Keratinocyte (primary cell): Measurements from ENCODE around the gene TPBGL. TPM values are rescaled to one million over a fixed set of nuclear protein-coding genes. Genes with fewer than 3 reads are reported as not detected.

Experiments
- DNase-seq: peaks from one replicate; pipeline ENCODE4 v3.0.0-alpha.2; 2011; ENCODE audit warnings: low read depth, missing footprints, low spot score
- FAIRE-seq: peaks from 2 replicates; lab custom pipeline; 2011; peaks lifted over from hg19 to GRCh38; lab: Jason Lieb, UNC
- H2AFZ ChIP-seq: 2 replicates; pipeline ENCODE4 v1.6.0; 2012; ENCODE audit warnings: low read length, control low read depth, inconsistent platforms; ENCODE audit not compliant: control insufficient read depth
- H3K27ac ChIP-seq: 2 replicates; pipeline ENCODE4 v1.5.1; 2011; ENCODE audit warnings: low read length; ENCODE audit not compliant: control insufficient read depth, insufficient read depth
- H3K27me3 ChIP-seq: 3 replicates; pipeline ENCODE4 v1.6.0; 2011; ENCODE audit warnings: low read length; ENCODE audit not compliant: control insufficient read depth, insufficient read depth; ENCODE audit errors: extremely low read depth
- H3K36me3 ChIP-seq, 2 experiments: 2 replicates in 1 of 2; 3 replicates in 1 of 2; pipeline ENCODE4 v1.5.1; 2011; ENCODE audit warnings: low read length in 2 of 2, mild to moderate bottlenecking in 1 of 2; ENCODE audit not compliant: control insufficient read depth in 2 of 2, insufficient read depth in 2 of 2; ENCODE audit errors: extremely low read depth in 1 of 2
- H3K4me1 ChIP-seq: 3 replicates; pipeline ENCODE4 v1.5.1; 2011; ENCODE audit warnings: low read length; ENCODE audit not compliant: control insufficient read depth, insufficient read depth; ENCODE audit errors: extremely low read depth
- H3K4me2 ChIP-seq: 3 replicates; pipeline ENCODE4 v1.6.0; 2011; ENCODE audit warnings: low read depth, low read length; ENCODE audit not compliant: control insufficient read depth, insufficient read depth; ENCODE audit errors: extremely low read depth
- H3K4me3 ChIP-seq, 3 experiments: fragments of 200-600 bp in 1 of 3; sonication (generic) in 1 of 3; 2 replicates in 2 of 3; 3 replicates in 1 of 3; pipeline ENCODE4 v1.5.1; 2011 to 2016; ENCODE audit warnings: low read length in 3 of 3, mild to moderate bottlenecking in 3 of 3, control low read depth in 2 of 3, inconsistent platforms in 1 of 3, low read depth in 1 of 3, mixed read lengths in 1 of 3, mixed run types in 1 of 3, moderate library complexity in 1 of 3; ENCODE audit not compliant: control insufficient read depth in 2 of 3, insufficient read depth in 2 of 3; ENCODE audit errors: extremely low read depth in 1 of 3
- H3K79me2 ChIP-seq: 2 replicates; pipeline ENCODE4 v1.6.0; 2012; ENCODE audit warnings: low read length; ENCODE audit not compliant: control insufficient read depth, insufficient read depth
- H3K9ac ChIP-seq: 3 replicates; pipeline ENCODE4 v1.6.0; 2011; ENCODE audit warnings: low read length; ENCODE audit not compliant: control insufficient read depth, insufficient read depth; ENCODE audit errors: extremely low read depth
- H3K9me1 ChIP-seq: 3 replicates; pipeline ENCODE4 v1.6.0; 2011; ENCODE audit warnings: low read length; ENCODE audit not compliant: control insufficient read depth, insufficient read depth; ENCODE audit errors: extremely low read depth
- H3K9me3 ChIP-seq: 2 replicates; pipeline ENCODE4 v1.5.1; 2012; ENCODE audit warnings: low read depth, low read length; ENCODE audit not compliant: control insufficient read depth
- H4K20me1 ChIP-seq: 3 replicates; pipeline ENCODE4 v1.6.0; 2011; ENCODE audit warnings: low read length; ENCODE audit not compliant: control insufficient read depth, insufficient read depth; ENCODE audit errors: extremely low read depth
- EZH2 ChIP-seq: IDR thresholded peaks from one replicate; pipeline ENCODE4 v1.6.1; 2012; ENCODE audit warnings: inconsistent platforms, mild to moderate bottlenecking, low read length, moderate library complexity
- dilution Hi-C: fragments of 300-500 bp; cut with MboI; formaldehyde crosslinking; loops from one replicate; pipeline ENCODE4 v1.7.0; 2020; ENCODE audit warnings: low sequenced_read_pairs; ENCODE audit not compliant: extremely low pct_ligation_motif_present
- polyA plus RNA-seq, 5 experiments: library from polyadenylated mRNA; depleted of rRNA in 3 of 5; stranded (reverse) in 3 of 5; stranded (forward) in 1 of 5; unstranded in 1 of 5; fragments of >200 nt; gene quantifications; 1 replicate in 1 of 5; 2 replicates in 3 of 5; 3 replicates in 1 of 5; pipeline versions ENCODE4 v1.2.1 to v1.2.3, GENCODE V29; 2011 to 2012; ENCODE audit warnings: missing spikeins in 2 of 5, low read depth in 1 of 5, low replicate concordance in 1 of 5
- TF ChIP-seq, protein P1 (sequence below), 3 experiments: IDR thresholded peaks in 1 of 3; conservative IDR thresholded peaks in 1 of 3; optimal IDR thresholded peaks in 1 of 3; 2 replicates in 2 of 3; 3 replicates in 1 of 3; pipeline versions ENCODE3 to v1.5.1; 2011; ENCODE audit warnings: low read length in 3 of 3, mild to moderate bottlenecking in 3 of 3, moderate library complexity in 2 of 3, control low read depth in 1 of 3, inconsistent platforms in 1 of 3; ENCODE audit not compliant: insufficient read depth in 2 of 3; ENCODE audit errors: extremely low read depth in 1 of 3

The TPBGL gene
- polyA plus RNA-seq, 1 donor (not counting 4 experiments of a cell fraction or from before 2014, with no cell fraction given): not detected

DNA sequence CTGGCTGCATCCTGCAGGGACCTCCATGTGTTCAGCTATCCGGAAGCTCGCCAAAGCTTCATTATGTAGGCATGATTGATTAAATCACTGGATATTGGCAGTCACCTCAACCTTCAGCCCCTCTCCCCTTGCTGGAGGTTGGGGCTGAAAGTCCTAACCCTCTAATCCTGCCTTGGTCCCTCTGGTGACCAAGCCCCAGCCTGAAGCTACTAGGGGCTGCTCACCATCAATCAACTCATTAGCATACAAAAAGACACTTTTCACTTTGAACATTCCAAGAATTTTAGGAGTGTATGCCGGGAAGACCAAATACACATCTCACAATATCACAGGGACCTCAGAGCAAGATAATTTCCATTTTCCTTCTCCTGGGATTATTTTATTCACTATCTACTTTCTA lies 38.8 kb upstream of the TPBGL start:
- H3K79me2 ChIP-seq: no peaks in the 10 kb centered on the region
- peaks cover 2% of the 10 kb centered on the region for H4K20me1 ChIP-seq
- dilution Hi-C loops: loop anchor here (25.0 kb wide), 1 partner anchor 164 kb away; no protein-coding TSS in a partner anchor
- DNase-seq (no peak), FAIRE-seq (no peak)
- H3K36me3 ChIP-seq: no peaks in the 10 kb centered on the region
- no peaks in the 10 kb centered on the region for H3K9me3 ChIP-seq
- no peak overlapping the region for H3K27ac ChIP-seq
- H2AFZ ChIP-seq: no peak overlapping the region
- H3K27me3 ChIP-seq: peaks cover 24% of the 10 kb centered on the region
- H3K9me1 ChIP-seq: no peaks in the 10 kb centered on the region
- TF ChIP-seq, protein P1, sequence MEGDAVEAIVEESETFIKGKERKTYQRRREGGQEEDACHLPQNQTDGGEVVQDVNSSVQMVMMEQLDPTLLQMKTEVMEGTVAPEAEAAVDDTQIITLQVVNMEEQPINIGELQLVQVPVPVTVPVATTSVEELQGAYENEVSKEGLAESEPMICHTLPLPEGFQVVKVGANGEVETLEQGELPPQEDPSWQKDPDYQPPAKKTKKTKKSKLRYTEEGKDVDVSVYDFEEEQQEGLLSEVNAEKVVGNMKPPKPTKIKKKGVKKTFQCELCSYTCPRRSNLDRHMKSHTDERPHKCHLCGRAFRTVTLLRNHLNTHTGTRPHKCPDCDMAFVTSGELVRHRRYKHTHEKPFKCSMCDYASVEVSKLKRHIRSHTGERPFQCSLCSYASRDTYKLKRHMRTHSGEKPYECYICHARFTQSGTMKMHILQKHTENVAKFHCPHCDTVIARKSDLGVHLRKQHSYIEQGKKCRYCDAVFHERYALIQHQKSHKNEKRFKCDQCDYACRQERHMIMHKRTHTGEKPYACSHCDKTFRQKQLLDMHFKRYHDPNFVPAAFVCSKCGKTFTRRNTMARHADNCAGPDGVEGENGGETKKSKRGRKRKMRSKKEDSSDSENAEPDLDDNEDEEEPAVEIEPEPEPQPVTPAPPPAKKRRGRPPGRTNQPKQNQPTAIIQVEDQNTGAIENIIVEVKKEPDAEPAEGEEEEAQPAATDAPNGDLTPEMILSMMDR (optimal IDR thresholded peaks at IDR 0.05 in 1 of 3, IDR thresholded peaks at IDR 0.05 in 1 of 3, conservative IDR thresholded peaks at IDR 0.05 in 1 of 3; ENCODE audit: extremely low read depth in 1 of 3, insufficient read depth in 2 of 3, low read length in 3 of 3): no peak
- TF ChIP-seq EZH2: no peak
- H3K4me3 ChIP-seq: no peak overlapping the region
- H3K4me1 ChIP-seq: no peaks in the 10 kb centered on the region
- no peak overlapping the region for H3K4me2 ChIP-seq
- no peak overlapping the region for H3K9ac ChIP-seq

DNA sequence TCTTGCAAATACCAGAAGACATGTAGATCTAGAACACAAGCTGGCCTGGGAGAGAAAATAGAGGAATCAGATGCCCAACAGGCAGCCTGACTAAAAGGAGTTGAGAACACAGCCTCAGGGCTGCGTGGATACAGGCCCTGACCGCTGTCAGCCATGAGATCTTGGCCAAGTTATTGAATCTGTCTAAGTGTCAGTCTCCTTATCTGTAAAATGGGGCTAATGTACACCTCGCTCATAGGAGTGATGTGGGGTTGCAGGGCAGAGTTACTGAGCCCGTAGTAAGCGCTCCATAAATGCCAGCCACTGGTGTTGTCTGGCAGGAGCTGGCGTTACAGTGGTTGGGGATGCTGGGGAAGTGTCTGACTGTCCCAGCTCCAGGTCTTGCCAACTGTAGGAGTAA lies 38.4 kb upstream of the TPBGL start:
- H2AFZ ChIP-seq: no peak overlapping the region
- peaks cover 24% of the 10 kb centered on the region for H3K27me3 ChIP-seq
- H3K4me2 ChIP-seq: no peak overlapping the region
- H3K4me1 ChIP-seq: no peaks in the 10 kb centered on the region
- no peak overlapping the region for H3K27ac ChIP-seq
- H3K4me3 ChIP-seq: no peak overlapping the region
- H3K36me3 ChIP-seq: no peaks in the 10 kb centered on the region
- H3K9me3 ChIP-seq: no peaks in the 10 kb centered on the region
- dilution Hi-C loops: loop anchor here (25.0 kb wide), 1 partner anchor 165 kb away; no protein-coding TSS in a partner anchor
- TF ChIP-seq EZH2: no peak
- TF ChIP-seq, protein P1 (optimal IDR thresholded peaks at IDR 0.05 in 1 of 3, IDR thresholded peaks at IDR 0.05 in 1 of 3, conservative IDR thresholded peaks at IDR 0.05 in 1 of 3; ENCODE audit: extremely low read depth in 1 of 3, insufficient read depth in 2 of 3, low read length in 3 of 3): no peak
- DNase-seq (no peak), FAIRE-seq (no peak)
- H4K20me1 ChIP-seq: peaks cover 2% of the 10 kb centered on the region
- no peaks in the 10 kb centered on the region for H3K9me1 ChIP-seq
- no peak overlapping the region for H3K9ac ChIP-seq
- no peaks in the 10 kb centered on the region for H3K79me2 ChIP-seq
